ENCODE results near the gene CACNB1. TPM values are rescaled to one million over a fixed set of nuclear protein-coding genes. Genes with fewer than 3 reads are reported as not detected.

CACNB1 gene
- total and polyA plus RNA-seq, 2 of the 13 experiments (the other 11 are each of a cell fraction or from before 2014, with no cell fraction given), result 0.75 to 1.5 TPM

DNA sequence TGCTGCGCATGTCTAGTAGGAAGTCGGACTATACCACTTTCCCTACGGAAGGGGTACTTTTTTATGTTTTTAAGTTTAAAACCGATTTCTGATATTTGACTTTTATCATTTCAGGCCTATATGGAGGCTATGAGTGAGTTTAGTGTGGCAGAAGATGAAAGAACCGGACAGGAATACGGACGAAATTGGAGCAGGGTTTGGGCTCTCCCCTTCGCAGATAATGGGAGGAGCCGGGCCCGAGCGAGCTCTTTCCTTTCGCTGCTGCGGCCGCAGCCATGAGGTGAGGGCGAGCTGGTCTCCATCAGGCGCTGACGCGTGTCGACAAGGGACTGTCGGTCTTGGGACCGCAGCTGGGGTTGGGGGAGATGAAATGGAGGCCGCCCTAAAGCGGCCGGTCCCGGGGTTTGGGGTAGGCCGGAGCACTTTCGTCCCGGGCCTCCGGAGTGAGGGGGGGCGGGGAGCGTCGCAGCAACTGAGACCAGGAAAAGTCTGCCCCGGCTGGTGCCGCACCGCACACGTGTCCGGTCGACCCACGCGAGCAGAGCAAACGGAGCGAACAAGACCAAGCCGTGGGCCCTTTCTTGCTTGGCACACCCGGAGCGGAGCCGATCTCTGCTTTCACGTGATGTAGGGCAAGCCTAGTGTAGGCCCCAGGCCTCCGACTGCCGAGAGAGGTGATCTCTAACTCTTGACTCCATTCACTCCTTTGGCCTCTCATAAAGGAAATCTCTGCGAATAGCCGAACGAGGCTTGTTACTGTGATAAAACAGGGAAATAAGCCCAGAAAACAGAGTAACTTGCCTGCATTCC, 2.8 kb upstream of the CACNB1 start, which contains the start of gene RPL19 (continued):
- TF ChIP-seq KLF13 (CRISPR knock-in tag; IDR thresholded peaks at IDR 0.05) (no peak), RXRA (CRISPR knock-in tag; IDR thresholded peaks at IDR 0.05) (peak; percentile 47; the same call in 1 of the 2 replicates), ZNF350 (CRISPR knock-in tag; IDR thresholded peaks at IDR 0.05; ENCODE audit: borderline replicate concordance, low read depth) (peak; percentile 91), ZNF546 (CRISPR knock-in tag; conservative IDR thresholded peaks at IDR 0.05) (peak; percentile 71; the same call in 1 of the 2 replicates), DR1 (CRISPR knock-in tag; IDR thresholded peaks at IDR 0.05) (peak; percentile 95), HIVEP1 (CRISPR knock-in tag; IDR thresholded peaks at IDR 0.05) (peak; percentile 81; the same call in 1 of the 2 replicates), STAT5B (CRISPR knock-in tag; IDR thresholded peaks at IDR 0.05) (no peak; the same call in 1 of the 2 replicates), ZSCAN31 (CRISPR knock-in tag; IDR thresholded peaks at IDR 0.05; ENCODE audit: low read depth) (peak; percentile 79), ZNF614 (CRISPR knock-in tag; IDR thresholded peaks at IDR 0.05; ENCODE audit: borderline replicate concordance) (0 out of 2 replicates have a peak, but pooled peaks have one; percentile 34), MAZ (IDR thresholded peaks at IDR 0.05; ENCODE audit: borderline replicate concordance, low read depth, low read length) (no peak), MAZ (CRISPR knock-in tag; IDR thresholded peaks at IDR 0.05; ENCODE audit: low read depth) (peak; percentile 87), ZNF747 (CRISPR knock-in tag; IDR thresholded peaks at IDR 0.05; ENCODE audit: borderline replicate concordance) (peak; percentile 92), CBX2 (IDR thresholded peaks at IDR 0.05; ENCODE audit: low read depth, low read length) (no peak), CBX2 (CRISPR knock-in tag; IDR thresholded peaks at IDR 0.05; ENCODE audit: low read depth) (no peak), ZNF230 (CRISPR knock-in tag; IDR thresholded peaks at IDR 0.05) (peak; percentile 92), ZNF564 (CRISPR knock-in tag; IDR thresholded peaks at IDR 0.05) (peak; percentile 93; the same call in 1 of the 2 replicates), ZNF563 (CRISPR knock-in tag; IDR thresholded peaks at IDR 0.05) (peak; percentile 72), XBP1 (CRISPR knock-in tag; IDR thresholded peaks at IDR 0.05) (no peak; the same call in 1 of the 2 replicates)
- TF ChIP-seq, protein P1, sequence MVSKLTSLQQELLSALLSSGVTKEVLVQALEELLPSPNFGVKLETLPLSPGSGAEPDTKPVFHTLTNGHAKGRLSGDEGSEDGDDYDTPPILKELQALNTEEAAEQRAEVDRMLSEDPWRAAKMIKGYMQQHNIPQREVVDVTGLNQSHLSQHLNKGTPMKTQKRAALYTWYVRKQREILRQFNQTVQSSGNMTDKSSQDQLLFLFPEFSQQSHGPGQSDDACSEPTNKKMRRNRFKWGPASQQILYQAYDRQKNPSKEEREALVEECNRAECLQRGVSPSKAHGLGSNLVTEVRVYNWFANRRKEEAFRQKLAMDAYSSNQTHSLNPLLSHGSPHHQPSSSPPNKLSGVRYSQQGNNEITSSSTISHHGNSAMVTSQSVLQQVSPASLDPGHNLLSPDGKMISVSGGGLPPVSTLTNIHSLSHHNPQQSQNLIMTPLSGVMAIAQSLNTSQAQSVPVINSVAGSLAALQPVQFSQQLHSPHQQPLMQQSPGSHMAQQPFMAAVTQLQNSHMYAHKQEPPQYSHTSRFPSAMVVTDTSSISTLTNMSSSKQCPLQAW (CRISPR knock-in tag; IDR thresholded peaks at IDR 0.05), result peak; percentile 9; the same call in 1 of the 2 replicates
- TF ChIP-seq, protein P2, sequence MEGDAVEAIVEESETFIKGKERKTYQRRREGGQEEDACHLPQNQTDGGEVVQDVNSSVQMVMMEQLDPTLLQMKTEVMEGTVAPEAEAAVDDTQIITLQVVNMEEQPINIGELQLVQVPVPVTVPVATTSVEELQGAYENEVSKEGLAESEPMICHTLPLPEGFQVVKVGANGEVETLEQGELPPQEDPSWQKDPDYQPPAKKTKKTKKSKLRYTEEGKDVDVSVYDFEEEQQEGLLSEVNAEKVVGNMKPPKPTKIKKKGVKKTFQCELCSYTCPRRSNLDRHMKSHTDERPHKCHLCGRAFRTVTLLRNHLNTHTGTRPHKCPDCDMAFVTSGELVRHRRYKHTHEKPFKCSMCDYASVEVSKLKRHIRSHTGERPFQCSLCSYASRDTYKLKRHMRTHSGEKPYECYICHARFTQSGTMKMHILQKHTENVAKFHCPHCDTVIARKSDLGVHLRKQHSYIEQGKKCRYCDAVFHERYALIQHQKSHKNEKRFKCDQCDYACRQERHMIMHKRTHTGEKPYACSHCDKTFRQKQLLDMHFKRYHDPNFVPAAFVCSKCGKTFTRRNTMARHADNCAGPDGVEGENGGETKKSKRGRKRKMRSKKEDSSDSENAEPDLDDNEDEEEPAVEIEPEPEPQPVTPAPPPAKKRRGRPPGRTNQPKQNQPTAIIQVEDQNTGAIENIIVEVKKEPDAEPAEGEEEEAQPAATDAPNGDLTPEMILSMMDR (CRISPR knock-in tag; IDR thresholded peaks at IDR 0.05), result no peak
- TF ChIP-seq, protein P3, sequence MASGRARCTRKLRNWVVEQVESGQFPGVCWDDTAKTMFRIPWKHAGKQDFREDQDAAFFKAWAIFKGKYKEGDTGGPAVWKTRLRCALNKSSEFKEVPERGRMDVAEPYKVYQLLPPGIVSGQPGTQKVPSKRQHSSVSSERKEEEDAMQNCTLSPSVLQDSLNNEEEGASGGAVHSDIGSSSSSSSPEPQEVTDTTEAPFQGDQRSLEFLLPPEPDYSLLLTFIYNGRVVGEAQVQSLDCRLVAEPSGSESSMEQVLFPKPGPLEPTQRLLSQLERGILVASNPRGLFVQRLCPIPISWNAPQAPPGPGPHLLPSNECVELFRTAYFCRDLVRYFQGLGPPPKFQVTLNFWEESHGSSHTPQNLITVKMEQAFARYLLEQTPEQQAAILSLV (CRISPR knock-in tag; IDR thresholded peaks at IDR 0.05; ENCODE audit: borderline replicate concordance), result 0 out of 2 replicates have a peak, but pooled peaks have one; percentile 25
- TF ChIP-seq, protein P4, sequence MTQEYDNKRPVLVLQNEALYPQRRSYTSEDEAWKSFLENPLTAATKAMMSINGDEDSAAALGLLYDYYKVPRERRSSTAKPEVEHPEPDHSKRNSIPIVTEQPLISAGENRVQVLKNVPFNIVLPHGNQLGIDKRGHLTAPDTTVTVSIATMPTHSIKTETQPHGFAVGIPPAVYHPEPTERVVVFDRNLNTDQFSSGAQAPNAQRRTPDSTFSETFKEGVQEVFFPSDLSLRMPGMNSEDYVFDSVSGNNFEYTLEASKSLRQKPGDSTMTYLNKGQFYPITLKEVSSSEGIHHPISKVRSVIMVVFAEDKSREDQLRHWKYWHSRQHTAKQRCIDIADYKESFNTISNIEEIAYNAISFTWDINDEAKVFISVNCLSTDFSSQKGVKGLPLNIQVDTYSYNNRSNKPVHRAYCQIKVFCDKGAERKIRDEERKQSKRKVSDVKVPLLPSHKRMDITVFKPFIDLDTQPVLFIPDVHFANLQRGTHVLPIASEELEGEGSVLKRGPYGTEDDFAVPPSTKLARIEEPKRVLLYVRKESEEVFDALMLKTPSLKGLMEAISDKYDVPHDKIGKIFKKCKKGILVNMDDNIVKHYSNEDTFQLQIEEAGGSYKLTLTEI (CRISPR knock-in tag; conservative IDR thresholded peaks at IDR 0.05), result no peak
